Measurements from ENCODE around the gene DEFB129.

The DEFB129 gene

DNA sequence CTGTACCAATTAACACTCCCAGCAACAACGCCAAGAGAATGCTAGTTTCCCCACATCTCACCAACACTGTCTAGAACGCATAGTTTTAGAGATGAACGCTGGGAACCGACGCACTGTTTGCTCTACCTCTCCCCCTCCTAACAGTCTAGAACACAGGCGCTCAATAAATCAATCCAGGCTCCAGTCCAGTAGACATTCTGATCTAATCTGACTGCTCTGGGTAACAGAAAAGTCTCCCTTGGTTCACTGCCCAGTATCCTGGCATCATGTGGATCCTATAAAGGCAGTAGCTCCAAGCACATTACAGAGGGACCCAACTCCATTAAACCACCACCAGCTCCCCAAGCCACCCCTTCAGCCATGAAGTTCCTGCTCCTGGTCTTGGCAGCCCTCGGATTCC, 30.4 kb downstream of the DEFB129 start, which contains the start of gene DEFB132:
Gene DEFB132, plus strand, starts transcription at position 306 of the 400 bp plus-strand sequence. Its CDS starts 55 bp downstream, at position 361.
- no peak for DNase-seq

DNA sequence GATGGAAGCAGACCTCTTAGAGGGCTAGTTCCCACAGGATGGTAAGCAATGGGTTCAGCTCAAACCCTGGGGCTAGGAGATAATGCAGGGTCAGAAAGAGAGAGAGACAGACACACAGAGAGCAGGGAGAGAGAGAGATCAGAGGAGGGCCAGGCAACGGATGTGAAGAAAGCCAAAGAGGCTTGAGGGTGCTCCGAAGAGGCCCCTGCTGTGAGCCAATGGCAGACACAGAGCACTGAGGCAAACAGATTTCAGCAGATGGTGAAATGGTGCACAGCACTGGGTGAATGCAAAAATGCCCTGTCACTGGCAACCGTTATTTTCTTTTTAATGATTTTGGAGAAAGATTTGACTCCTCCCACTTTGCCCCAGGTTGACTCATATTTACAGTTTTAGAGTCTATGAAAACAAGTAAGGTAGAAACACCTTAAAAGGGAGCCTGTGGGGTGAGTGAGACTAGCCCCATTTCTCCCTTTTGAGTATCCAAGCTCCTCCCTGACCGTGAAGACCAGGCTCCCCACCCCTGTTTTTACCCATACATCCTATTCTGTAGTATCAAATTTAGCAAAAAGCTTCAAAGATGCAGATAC, 31.3 kb downstream of the DEFB129 start:
- DNase-seq, result no peak

DNA sequence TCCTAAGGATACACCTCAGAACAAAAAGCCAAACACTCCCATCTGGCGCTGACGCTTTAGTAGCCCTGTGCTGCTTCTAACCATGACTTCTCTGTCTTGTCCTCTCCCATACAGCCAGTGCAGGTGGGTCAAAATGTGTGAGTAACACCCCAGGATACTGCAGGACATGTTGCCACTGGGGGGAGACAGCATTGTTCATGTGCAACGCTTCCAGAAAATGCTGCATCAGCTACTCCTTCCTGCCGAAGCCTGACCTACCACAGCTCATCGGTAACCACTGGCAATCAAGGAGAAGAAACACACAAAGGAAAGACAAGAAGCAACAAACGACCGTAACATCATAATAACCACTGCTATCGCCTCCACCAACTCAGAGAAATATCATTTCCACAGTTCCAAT, 31.9 kb downstream of the DEFB129 start:
- DNase-seq, result no peak

DNA sequence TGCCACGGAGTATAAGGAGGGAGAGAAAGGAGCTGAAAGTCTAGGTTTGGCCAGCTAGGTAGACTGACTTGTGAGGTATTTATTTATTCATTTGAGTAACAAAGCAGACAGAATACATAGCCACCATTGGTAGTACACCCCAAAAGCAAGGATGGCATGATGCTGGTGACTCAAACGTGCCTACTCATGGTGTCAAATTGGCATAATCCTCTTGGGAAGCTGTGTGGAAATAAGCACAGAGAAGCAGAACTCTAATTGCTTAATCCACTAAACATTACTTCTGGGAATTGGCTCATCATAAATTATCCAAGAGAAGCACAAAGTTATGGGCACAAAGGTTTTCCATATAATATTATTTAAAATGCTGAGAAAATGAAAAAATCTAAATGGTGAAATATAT, 32.9 kb downstream of the DEFB129 start:
- DNase-seq, result no peak

DNA sequence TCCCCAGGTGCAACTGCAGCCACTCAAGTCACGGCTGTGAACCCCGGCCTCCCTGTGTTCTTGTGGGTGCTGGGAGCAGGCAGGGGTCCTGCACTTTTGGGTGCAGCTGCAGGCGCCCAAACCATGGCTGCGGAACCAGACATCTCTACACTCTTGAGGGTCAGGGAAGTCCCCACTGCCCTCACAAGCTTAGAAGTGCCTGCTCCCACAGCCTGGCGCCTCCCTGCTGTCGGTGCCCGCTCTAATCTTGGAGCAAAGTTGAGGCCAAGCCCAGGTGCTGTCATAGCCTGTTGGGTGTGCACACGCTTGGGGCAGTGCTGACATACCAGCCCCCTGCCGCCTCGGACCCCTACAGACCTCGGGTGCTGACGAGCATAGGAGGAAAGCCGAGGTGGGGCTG, 36.6 kb downstream of the DEFB129 start:
- no peak for DNase-seq

DNA sequence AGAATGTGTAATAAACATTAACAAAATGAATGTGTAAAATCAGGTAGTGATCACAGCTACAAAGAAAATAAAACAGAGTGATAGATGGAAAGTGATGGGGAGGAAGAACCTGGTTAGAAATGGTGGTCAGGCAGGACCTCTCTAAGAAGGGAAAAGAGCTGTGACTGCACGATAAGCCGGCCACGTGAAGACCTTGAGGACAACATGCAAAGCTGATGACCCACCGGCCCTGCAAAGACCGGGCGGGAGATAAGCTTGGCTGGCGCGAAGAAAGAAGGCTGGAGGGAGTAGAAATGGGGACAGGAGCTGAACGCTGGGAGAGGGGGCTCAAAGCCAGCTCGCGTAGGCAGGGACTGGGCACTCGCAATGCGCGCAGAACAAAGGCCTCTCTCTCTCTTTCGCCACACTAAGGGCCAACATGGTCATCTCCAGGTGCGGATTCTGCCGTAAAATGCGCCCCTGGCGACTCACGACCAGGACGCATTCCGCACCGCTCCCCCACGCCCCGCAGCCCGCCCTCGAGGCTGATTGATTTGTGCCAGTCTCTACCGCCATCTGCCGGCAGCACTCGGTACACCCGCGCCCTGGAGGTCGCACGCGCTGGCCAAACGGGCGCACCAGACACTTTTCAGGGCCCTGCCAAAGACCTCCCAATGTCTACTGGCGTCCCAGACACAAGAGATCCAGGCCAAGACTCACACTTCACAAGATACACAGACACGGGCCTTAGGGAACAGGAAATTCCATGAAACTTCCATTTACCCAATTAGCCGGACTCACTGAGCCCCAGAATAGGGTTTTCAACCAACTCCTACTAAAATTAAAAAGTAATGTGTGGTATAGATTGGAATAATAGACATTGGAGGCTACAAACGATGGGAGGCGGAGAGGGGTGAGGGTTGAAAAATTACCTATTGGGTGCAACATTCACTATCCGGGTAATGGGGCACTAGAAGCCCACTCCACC, 39.8 kb downstream of the DEFB129 start:
- peak; percentile 83 for DNase-seq

DNA sequence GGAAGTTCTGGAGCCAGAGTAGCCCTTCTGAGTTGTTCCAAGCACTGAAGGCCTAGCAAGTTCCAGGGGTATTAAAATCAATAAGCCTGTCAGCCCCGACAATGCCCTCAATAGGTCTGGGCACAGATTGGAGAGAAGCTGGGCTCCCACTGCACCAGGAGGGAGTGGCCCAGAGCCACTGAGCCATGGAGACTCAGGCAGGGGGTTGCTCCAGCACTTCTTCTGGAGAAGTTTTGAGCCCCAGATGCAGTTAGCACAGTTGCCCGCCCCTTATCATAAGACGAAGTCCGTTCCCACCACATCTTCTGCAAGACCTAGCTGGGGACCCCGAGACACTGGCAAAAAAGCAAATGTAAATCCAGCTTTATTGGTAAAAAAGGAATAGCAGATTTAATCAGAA, 43.5 kb downstream of the DEFB129 start:
- DNase-seq, result no peak

DNA sequence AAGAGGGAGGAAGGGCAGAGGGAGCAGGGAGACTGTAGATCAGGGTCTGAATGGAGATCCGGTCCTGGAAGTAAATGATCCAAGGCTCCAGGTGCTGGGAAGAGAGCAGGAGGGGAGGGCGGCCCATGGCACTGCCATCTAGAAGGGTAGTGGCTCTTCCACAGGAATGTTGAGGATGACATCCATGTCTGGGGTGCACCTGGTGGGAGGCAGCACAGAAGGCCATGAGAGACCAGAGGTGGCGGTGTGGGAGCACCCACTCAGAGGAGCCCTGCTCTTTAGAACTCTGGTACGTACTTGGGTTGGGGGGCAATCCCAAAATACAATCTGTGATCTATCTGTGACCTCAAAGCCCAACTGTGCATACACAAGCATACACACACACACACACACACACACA, 44.0 kb downstream of the DEFB129 start:
- no peak for DNase-seq

DNA sequence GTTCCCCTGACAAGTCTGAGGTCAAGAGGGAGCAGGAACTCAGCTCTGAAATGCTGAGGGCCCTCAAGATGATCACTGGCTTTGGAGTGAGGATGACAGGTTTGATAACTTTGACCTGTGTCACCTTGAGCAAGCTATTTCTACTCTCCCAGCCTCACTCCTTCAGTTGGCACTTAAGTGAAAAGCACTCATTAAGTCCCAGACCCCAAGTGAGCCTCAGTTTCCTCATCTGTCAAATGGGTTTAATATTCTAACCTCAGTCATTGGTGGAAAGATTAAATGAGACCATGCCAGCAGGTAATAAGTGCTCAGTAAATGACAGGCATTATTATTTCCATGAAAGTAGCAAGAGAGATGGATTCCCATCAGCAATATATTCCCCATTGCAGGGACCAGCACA, 44.5 kb downstream of the DEFB129 start:
- no peak for DNase-seq

DNA sequence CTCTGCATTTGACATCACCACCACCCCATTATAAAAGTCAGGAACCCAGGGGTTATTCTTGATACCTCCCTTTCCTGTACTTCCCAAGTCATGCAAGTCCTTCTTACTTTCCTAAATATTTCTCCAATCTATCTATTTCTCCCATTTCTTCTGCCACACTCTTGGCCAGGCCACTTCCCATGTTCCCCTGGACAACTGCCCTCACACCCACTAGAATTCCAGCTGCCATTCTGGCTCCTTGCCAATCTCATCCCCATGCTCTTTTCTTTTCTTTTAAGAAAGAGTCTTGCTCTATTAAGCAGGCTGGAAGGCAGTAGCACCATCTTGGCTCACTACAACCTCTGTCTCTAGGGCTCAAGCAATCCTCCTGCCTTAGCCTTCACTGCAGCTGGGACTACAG, 45.7 kb downstream of the DEFB129 start:
- DNase-seq, result no peak

DNA sequence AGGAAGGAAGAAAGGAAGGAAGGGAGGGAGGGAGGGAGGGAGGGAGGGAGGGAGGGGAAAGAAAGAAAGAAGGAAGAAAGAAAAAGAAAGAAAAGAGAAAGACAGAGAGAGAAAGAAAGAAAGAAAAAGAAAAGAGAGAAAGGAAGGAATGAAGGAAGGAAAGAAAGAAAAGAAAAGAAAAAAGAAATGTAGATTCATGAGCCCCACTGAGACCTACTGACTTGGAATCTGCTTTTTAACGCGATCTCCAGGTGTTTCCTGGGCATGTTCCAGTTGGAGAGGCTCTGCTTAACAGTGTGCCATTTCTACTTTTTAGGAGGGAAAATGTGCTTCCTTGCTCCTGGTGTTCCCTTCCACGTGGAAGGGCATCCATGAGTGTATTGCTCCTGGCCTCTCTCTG, 46.8 kb downstream of the DEFB129 start:
- DNase-seq, result no peak

DNA sequence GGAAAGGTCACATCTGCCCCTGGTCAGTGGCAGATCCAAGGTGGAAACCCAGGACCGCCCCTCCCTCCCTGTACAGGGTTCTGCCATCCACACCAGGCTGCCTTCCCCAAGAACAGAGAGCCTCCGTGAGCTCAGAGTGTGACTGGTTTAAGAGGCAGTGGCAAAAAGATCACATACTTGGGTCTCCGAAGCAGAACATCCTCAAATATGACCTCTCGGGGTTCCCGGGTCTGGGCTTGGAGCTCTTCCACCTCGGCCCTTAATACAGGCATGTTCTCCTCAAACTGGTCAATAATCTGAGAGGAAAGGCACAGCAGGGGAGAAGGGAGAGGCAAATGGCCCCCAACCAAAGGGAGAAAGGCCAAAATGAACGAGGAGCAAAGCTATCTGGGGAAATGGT, 48.7 kb downstream of the DEFB129 start:
- no peak for DNase-seq

DNA sequence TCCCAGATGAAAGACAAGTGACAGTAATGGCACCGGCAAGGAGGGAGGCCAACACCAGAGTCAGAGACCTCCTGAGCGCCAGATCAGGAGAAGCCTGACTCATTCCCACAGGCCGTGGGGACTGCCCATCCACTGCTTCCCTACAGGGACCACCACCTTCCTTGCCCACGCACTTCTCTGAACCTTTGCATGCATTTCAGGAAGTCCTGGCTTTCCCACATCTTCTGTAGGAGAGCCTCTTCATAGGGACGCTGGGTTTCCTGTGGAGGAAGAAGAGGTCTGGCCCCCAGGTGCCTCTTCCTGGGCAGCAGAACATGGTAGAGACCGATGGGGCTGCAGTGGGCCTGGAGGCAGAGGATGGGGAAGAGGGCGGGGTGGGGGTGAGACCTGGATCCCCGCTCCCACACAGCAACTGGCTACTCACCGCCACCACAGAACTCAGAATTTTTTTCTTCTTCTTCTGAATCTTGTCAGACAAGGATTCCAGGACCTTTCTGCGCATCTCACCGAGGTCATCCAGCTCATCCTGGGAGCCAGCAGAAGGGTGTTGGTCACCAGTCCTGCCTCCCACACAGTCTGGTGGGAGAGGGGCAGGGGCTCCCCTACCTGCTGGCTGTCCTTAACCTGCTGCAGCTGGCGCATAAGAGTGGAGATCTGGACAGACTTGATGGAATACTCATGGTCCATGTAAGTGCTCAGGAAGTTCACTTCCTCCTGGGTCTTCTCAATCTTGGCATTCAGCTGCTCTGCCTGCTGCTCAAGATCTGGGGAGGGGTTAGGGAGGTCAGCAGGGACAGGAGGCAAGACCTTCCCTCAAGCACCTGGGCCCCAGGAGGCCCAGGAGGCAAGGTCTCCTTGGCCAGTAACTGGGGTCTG, 49.8 kb downstream of the DEFB129 start:
- DNase-seq, result no peak

DNA sequence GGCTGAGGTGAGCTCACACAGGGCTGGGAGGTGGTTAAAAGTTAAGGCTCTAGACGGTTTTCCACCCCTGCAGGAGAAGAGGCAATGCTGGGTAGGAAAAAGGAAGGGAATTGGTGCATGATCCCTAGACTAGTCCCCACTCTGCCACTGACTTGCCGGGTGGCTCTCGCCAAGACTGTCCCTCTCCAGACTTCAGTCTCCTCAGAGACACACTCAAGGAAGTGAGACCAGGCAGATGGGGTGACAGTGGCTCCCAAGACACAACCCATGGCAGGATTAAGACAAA, 50.4 kb downstream of the DEFB129 start:
- no peak for DNase-seq

DNA sequence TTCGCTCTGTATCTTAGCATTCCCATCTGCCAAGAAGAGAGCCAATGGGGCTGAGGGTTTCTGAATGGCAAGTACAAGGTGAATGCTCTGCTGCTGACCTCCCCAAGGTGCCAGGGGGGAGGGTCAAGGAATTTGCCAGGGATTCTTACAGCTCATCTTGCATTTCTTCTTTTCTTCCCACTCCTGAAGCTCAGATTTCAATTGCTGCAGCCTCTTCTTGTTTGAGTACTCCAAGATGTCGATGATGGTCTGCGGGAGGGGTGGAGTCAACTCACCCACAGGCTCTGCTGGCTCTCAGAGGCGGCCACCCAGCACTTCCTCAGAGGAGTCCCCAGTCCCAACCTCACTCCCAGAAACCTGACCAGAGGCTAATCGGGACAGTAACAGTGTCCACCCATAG, 51.1 kb downstream of the DEFB129 start:
- DNase-seq, result no peak

DNA sequence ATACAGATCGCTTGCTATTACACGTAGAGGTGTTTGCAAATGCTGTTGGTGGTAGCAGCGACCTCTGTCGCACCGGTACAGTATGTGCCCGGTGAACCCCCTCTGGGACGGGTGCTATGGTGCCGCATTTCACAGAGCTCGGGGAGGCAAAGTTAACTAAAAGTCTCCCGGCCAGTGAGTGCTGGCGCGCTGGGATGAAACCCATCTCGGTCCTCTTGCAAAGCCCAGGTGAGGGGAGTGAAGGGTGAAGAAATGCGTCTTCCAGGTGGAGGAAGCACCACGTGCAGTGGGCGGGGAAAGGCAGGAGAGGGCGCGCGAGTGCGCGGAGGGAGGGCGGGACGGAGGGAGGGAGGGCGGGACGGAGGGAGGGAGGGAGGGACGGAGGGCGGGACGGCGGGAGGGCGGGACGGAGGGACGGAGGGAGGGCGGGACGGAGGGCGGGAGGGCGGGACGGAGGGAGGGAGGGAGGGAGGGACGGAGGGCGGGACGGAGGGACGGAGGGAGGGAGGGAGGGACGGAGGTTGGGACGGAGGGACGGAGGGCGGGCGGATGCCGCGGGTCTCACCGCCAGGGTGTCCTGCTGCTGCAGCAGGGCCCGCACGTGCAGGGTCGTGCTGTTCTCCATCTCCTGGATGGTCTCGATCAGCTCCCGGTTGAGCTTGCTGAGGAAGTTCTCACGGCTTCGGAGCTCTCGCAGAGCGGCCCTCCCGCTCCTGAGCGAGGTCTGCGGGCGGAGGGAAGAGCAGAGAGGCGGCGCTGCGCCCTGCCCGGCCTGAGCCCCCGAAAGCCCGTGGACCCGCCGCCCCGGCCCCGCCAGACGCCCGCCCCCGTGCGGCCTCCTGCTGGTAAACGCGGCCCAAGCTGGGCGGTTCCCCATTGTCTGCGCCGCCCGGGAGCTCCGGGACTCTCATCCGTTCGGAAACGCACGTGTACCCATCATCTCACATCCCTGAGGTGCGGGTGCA, 51.8 kb downstream of the DEFB129 start:
- DNase-seq, result no peak

Measured in CD4-positive, alpha-beta T cell treated with Interferon gamma for 1 hour (primary cell).